Ishikawa (cell line): ENCODE data around the gene HIF1A.

Source experiments
- CEBPB ChIP-seq: IDR thresholded peaks from 2 replicates; pipeline ENCODE4 v1.6.1; 2012
- CREB1 ChIP-seq: IDR thresholded peaks from 2 replicates; pipeline ENCODE4 v1.6.1; 2012; ENCODE audit warnings: low read depth
- EGR1 ChIP-seq: IDR thresholded peaks from 2 replicates; pipeline ENCODE4 v1.6.1; 2012
- EP300 ChIP-seq: IDR thresholded peaks from 2 replicates; pipeline ENCODE4 v1.6.1; 2012; ENCODE audit warnings: borderline replicate concordance
- FOXM1 ChIP-seq: IDR thresholded peaks from 2 replicates; pipeline ENCODE4 v1.6.1; 2012; ENCODE audit warnings: low read depth, borderline replicate concordance
- MAX ChIP-seq: IDR thresholded peaks from 2 replicates; pipeline ENCODE4 v1.6.1; 2012
- NFIC ChIP-seq: IDR thresholded peaks from 2 replicates; pipeline ENCODE4 v1.6.1; 2012
- RAD21 ChIP-seq: IDR thresholded peaks from 2 replicates; pipeline ENCODE4 v1.6.1; 2012; ENCODE audit warnings: low read depth
- REST ChIP-seq: IDR thresholded peaks from 2 replicates; pipeline ENCODE4 v1.6.1; 2012; ENCODE audit warnings: low read depth, mild to moderate bottlenecking
- TAF1 ChIP-seq: IDR thresholded peaks from 2 replicates; pipeline ENCODE4 v1.6.1; 2012; ENCODE audit warnings: low read depth, mild to moderate bottlenecking
- TCF12 ChIP-seq: IDR thresholded peaks from 2 replicates; pipeline ENCODE4 v1.6.1; 2012; ENCODE audit warnings: low read depth
- TEAD4 ChIP-seq: IDR thresholded peaks from 2 replicates; pipeline ENCODE4 v1.6.1; 2012
- USF1 ChIP-seq: IDR thresholded peaks from 2 replicates; pipeline ENCODE4 v1.6.1; 2012
- YY1 ChIP-seq: IDR thresholded peaks from 2 replicates; pipeline ENCODE4 v1.6.1; 2012; ENCODE audit warnings: low read depth
- ZBTB7A ChIP-seq: IDR thresholded peaks from 2 replicates; pipeline ENCODE4 v1.6.1; 2012; ENCODE audit warnings: low read depth

The HIF1A gene

GRCh38 chr14:61742371-61742770 lies 47.1 kb downstream of the HIF1A start:
- TF ChIP-seq YY1 (no peak), USF1 (no peak), FOXM1 (no peak), CREB1 (no peak), ZBTB7A (no peak), TAF1 (no peak), EP300 (no peak), NFIC (no peak), CEBPB (no peak), RAD21 (no peak), TEAD4 (no peak), TCF12 (no peak)

DNA sequence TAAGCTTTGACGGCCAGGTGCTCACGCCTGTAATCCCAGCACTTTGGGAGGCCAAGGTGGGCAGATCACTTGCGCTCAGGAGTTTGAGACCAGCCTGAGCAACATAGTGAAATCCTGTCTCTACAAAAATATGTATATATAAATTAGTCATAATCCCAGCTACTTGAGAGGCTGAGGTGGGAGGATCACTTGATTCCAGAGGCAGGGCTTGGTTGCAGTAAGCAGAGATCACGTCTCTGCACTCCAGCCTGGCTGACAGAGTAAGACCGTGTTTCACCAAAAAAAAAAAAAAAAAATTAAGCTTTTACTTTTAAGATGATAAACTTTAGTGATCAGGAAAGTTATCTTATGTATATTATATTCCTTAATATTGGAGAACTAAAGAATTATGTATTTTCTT lies 48.9 kb downstream of the HIF1A start:
- TF ChIP-seq YY1 = no peak
- TF ChIP-seq REST = no peak
- TF ChIP-seq CEBPB = no peak
- TF ChIP-seq TAF1 = no peak
- TF ChIP-seq NFIC = no peak
- no peak for TF ChIP-seq USF1
- TF ChIP-seq RAD21 = no peak
- TF ChIP-seq TCF12 = no peak
- TF ChIP-seq ZBTB7A = no peak
- TF ChIP-seq EGR1 = no peak
- no peak for TF ChIP-seq FOXM1
- TF ChIP-seq MAX = no peak
- TF ChIP-seq EP300 = no peak
- TF ChIP-seq TEAD4 = no peak
- no peak for TF ChIP-seq CREB1

- TF ChIP-seq TEAD4 (no peak), TCF12 (no peak), ZBTB7A (no peak), TAF1 (no peak), YY1 (no peak), RAD21 (no peak), REST (no peak), USF1 (no peak), MAX (no peak), EGR1 (no peak), CREB1 (no peak), FOXM1 (no peak), NFIC (no peak), CEBPB (no peak), EP300 (no peak)
These were observed 51.6 kb downstream of the HIF1A start for GRCh38 chr14:61746881-61747280.

DNA sequence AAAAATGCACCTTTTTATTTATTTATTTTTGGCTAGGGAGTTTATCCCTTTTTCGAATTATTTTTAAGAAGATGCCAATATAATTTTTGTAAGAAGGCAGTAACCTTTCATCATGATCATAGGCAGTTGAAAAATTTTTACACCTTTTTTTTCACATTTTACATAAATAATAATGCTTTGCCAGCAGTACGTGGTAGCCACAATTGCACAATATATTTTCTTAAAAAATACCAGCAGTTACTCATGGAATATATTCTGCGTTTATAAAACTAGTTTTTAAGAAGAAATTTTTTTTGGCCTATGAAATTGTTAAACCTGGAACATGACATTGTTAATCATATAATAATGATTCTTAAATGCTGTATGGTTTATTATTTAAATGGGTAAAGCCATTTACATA lies 52.0 kb downstream of the HIF1A start:
- TF ChIP-seq CEBPB = no peak
- TF ChIP-seq MAX = no peak
- no peak for TF ChIP-seq CREB1
- no peak for TF ChIP-seq EP300
- no peak for TF ChIP-seq RAD21
- no peak for TF ChIP-seq TCF12
- TF ChIP-seq ZBTB7A = no peak
- no peak for TF ChIP-seq REST
- no peak for TF ChIP-seq YY1
- TF ChIP-seq NFIC = no peak
- TF ChIP-seq TEAD4 = no peak
- no peak for TF ChIP-seq TAF1
- no peak for TF ChIP-seq EGR1
- no peak for TF ChIP-seq USF1
- no peak for TF ChIP-seq FOXM1
